Endothelial cell of umbilical vein (primary cell): ENCODE results near the gene IFT27. TPM values are rescaled to one million over a fixed set of nuclear protein-coding genes. Genes with fewer than 3 reads are reported as not detected.

ENCODE experiments used
- BruUV-seq: library from RNA; stranded (reverse); fragments of 400-500 nt; replicated peaks from 2 replicates; lab custom pipeline; 2021; lab: Mats Ljungman, UMichigan
- CTCF ChIA-PET: fragments of 300-600, 350-600 bp; sonication (Branson Sonifier 250); formaldehyde crosslinking; loops from one replicate; lab custom pipeline; 2021; ENCODE audit warnings: antibody characterized with exemption, inconsistent platforms; lab: Charles Lee
- POLR2A ChIA-PET: fragments of 300-600, 350-600 bp; sonication (Branson Sonifier 250); formaldehyde crosslinking; loops from one replicate; lab custom pipeline; 2021; ENCODE audit warnings: antibody characterized with exemption, inconsistent platforms; lab: Charles Lee
- DNase-seq: peaks from one replicate; pipeline ENCODE4 v3.0.0-alpha.2; 2011; ENCODE audit warnings: low read depth, low spot score
- FAIRE-seq: peaks from 2 replicates; lab custom pipeline; 2011; peaks lifted over from hg19 to GRCh38; lab: Jason Lieb, UNC
- H2AFZ ChIP-seq: 2 replicates; pipeline ENCODE4 v1.6.0; 2012; ENCODE audit warnings: low read depth, low read length, control low read depth, inconsistent platforms
- H3K27ac ChIP-seq: 2 replicates; pipeline ENCODE4 v1.5.1; 2011; ENCODE audit warnings: low read depth, mild to moderate bottlenecking, control low read depth, low read length, moderate library complexity; ENCODE audit not compliant: insufficient read depth
- H3K27me3 ChIP-seq, 2 experiments: 2 replicates each; pipeline versions ENCODE4 v1.6.0 to v1.6.1; 2011; ENCODE audit warnings: low read length in 2 of 2, mixed read lengths in 1 of 2; ENCODE audit not compliant: control insufficient read depth in 2 of 2, insufficient read depth in 2 of 2
- H3K36me3 ChIP-seq, 2 experiments: 2 replicates in 1 of 2; 3 replicates in 1 of 2; pipeline ENCODE4 v1.5.1; 2011; ENCODE audit warnings: low read length in 2 of 2, mild to moderate bottlenecking in 1 of 2, moderate library complexity in 1 of 2; ENCODE audit not compliant: control insufficient read depth in 2 of 2, insufficient read depth in 2 of 2; ENCODE audit errors: extremely low read depth in 1 of 2
- H3K4me1 ChIP-seq: 3 replicates; pipeline ENCODE4 v1.5.1; 2011; ENCODE audit warnings: mild to moderate bottlenecking, low read length; ENCODE audit not compliant: control insufficient read depth, insufficient read depth; ENCODE audit errors: extremely low read depth
- H3K4me2 ChIP-seq: 2 replicates; pipeline ENCODE4 v1.6.1; 2011; ENCODE audit warnings: low read length, control low read depth, mixed read lengths; ENCODE audit not compliant: insufficient read depth
- H3K4me3 ChIP-seq, 3 experiments: fragments of 200-600 bp in 1 of 3; sonication (generic), shearing (Covaris generic) in 1 of 3; replicated peaks in 1 of 3; 2 replicates each; pipeline ENCODE4 v1.5.1; 2011 to 2016; ENCODE audit warnings: control low read depth in 3 of 3, low read length in 3 of 3, mild to moderate bottlenecking in 2 of 3, inconsistent platforms in 1 of 3, low read depth in 1 of 3, moderate library complexity in 1 of 3; ENCODE audit not compliant: insufficient read depth in 1 of 3
- H3K79me2 ChIP-seq: 2 replicates; pipeline ENCODE4 v1.6.0; 2012; ENCODE audit warnings: low read length, inconsistent platforms; ENCODE audit not compliant: control insufficient read depth, insufficient read depth
- H3K9ac ChIP-seq: replicated peaks from 2 replicates; pipeline ENCODE3; 2011; ENCODE audit warnings: low read length, control low read depth; ENCODE audit not compliant: insufficient read depth; ENCODE audit errors: extremely low read depth
- H3K9me1 ChIP-seq: replicated peaks from 3 replicates; pipeline ENCODE4 v1.6.0; 2011; ENCODE audit warnings: mild to moderate bottlenecking, low read length; ENCODE audit not compliant: control insufficient read depth, insufficient read depth; ENCODE audit errors: extremely low read depth
- H3K9me3 ChIP-seq: replicated peaks from 2 replicates; pipeline ENCODE4 v1.5.1; 2012; ENCODE audit warnings: low read length, inconsistent platforms; ENCODE audit not compliant: control insufficient read depth, insufficient read depth
- H4K20me1 ChIP-seq: replicated peaks from 2 replicates; pipeline ENCODE3; 2011; ENCODE audit warnings: mild to moderate bottlenecking, low read length; ENCODE audit not compliant: control insufficient read depth, insufficient read depth; ENCODE audit errors: extremely low read depth
- EZH2 ChIP-seq: IDR thresholded peaks from 2 replicates; pipeline ENCODE4 v1.6.1; 2012; ENCODE audit warnings: borderline replicate concordance, low read depth, mild to moderate bottlenecking, moderate library complexity, low read length, inconsistent platforms; ENCODE audit not compliant: severe bottlenecking
- FOS ChIP-seq: IDR thresholded peaks from 2 replicates; pipeline ENCODE4 v1.6.1; 2011; ENCODE audit warnings: mild to moderate bottlenecking, low read length, moderate library complexity, borderline replicate concordance; ENCODE audit not compliant: insufficient read depth
- GATA2 ChIP-seq: IDR thresholded peaks from 2 replicates; pipeline ENCODE4 v1.7.0; 2011; ENCODE audit warnings: low read depth, mild to moderate bottlenecking, moderate library complexity, mixed read lengths, low read length; ENCODE audit not compliant: insufficient read length, insufficient read depth
- JUN ChIP-seq: IDR thresholded peaks from 2 replicates; pipeline ENCODE4 v1.6.1; 2011; ENCODE audit warnings: borderline replicate concordance, low read depth; ENCODE audit not compliant: insufficient read length, insufficient read depth
- MYC ChIP-seq: IDR thresholded peaks from one replicate; pipeline ENCODE4 v1.6.1; 2011; ENCODE audit warnings: mild to moderate bottlenecking, low read depth, low read length
- POLR2A ChIP-seq: IDR thresholded peaks from 2 replicates; pipeline ENCODE4 v1.6.1; 2012; ENCODE audit warnings: low read depth, mild to moderate bottlenecking, control low read depth, low read length
- POLR2AphosphoS5 ChIP-seq: IDR thresholded peaks from 2 replicates; pipeline ENCODE4 v1.6.1; 2012; ENCODE audit warnings: low read depth, mild to moderate bottlenecking, control low read depth, low read length, moderate library complexity; ENCODE audit not compliant: insufficient read depth
- dilution Hi-C: fragments of 300-500 bp; cut with MboI; formaldehyde crosslinking; loops from one replicate; pipeline ENCODE4 v1.15.0; 2019; ENCODE audit warnings: low sequenced_read_pairs; ENCODE audit not compliant: extremely low pct_ligation_motif_present
- intact Hi-C: fragments of 100-400 bp; cut with micrococcal nuclease; formaldehyde crosslinking; loops from one replicate; pipeline ENCODE4 v1.10.0; 2022
- polyA plus RNA-seq, 4 experiments: library from polyadenylated mRNA; depleted of rRNA in 3 of 4; stranded (reverse) in 3 of 4; unstranded in 1 of 4; fragments of >200 nt; gene quantifications; 2 replicates each; pipeline versions ENCODE4 v1.2.1 to v1.2.3, GENCODE V29; 2011 to 2012; ENCODE audit warnings: missing spikeins in 1 of 4
- total RNA-seq: library from RNA; stranded (reverse); gene quantifications from 2 replicates; pipeline ENCODE4 v1.2.3, GENCODE V29; 2021
- TF ChIP-seq, protein P1 (sequence below), 2 donors: IDR thresholded peaks; 1 replicate in 1 of 2; 2 replicates in 1 of 2; pipeline ENCODE4 v1.5.1; 2011; ENCODE audit warnings: low read length in 2 of 2, mild to moderate bottlenecking in 2 of 2, moderate library complexity in 2 of 2, control low read depth in 1 of 2, inconsistent platforms in 1 of 2, low read depth in 1 of 2; ENCODE audit not compliant: insufficient read depth in 1 of 2; ENCODE audit errors: extremely low read depth in 1 of 2
- TF ChIP-seq, protein P2 (sequence below): IDR thresholded peaks from 2 replicates; pipeline ENCODE4 v1.6.1; 2011; ENCODE audit not compliant: insufficient read depth, insufficient read length

Gene IFT27
- total and polyA plus RNA-seq, 2 donors (not counting 3 experiments of a cell fraction or from before 2014, with no cell fraction given) = 29.9 to 33.7 TPM

DNA sequence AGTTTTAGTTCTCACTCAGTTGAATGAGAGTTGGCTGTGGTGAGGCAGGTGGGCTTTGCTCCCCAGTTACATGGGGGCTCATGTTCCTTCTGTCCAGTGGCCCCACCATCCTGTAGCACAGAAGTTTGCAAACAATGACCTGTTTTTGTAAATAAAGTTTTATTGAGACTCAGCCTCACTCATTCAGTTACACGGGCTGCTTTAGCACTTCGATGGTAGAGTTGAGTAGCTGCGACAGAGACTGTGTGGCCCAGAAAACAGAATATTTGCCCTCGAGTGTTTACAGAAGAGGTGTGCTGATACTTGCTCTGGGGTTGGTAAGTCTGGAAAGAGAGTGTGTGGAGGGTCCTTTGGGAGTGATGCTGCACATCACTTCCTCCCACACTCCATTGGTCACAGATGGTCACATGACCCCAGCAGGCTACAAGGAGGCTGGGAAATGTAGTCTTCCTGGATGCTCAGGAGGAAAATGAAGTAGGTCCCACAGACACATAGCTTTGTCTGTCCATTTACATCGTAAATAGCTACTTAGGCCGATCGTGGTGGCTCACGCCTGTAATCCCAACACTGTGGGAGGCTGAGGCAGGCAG, 34.6 kb downstream of the IFT27 start:
- H3K9me1 ChIP-seq = no peaks in the 10 kb centered on the region
- H3K27me3 ChIP-seq = peaks cover 0 to 3% of the 10 kb centered on the region in 2 experiments
- H4K20me1 ChIP-seq = no peaks in the 10 kb centered on the region
- dilution Hi-C loops (no loop called here), intact Hi-C loops (no loop called here)
- TF ChIP-seq, protein P1, sequence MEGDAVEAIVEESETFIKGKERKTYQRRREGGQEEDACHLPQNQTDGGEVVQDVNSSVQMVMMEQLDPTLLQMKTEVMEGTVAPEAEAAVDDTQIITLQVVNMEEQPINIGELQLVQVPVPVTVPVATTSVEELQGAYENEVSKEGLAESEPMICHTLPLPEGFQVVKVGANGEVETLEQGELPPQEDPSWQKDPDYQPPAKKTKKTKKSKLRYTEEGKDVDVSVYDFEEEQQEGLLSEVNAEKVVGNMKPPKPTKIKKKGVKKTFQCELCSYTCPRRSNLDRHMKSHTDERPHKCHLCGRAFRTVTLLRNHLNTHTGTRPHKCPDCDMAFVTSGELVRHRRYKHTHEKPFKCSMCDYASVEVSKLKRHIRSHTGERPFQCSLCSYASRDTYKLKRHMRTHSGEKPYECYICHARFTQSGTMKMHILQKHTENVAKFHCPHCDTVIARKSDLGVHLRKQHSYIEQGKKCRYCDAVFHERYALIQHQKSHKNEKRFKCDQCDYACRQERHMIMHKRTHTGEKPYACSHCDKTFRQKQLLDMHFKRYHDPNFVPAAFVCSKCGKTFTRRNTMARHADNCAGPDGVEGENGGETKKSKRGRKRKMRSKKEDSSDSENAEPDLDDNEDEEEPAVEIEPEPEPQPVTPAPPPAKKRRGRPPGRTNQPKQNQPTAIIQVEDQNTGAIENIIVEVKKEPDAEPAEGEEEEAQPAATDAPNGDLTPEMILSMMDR (IDR thresholded peaks at IDR 0.05; ENCODE audit: extremely low read depth in 1 of 2, insufficient read depth in 1 of 2, low read depth in 1 of 2, low read length in 2 of 2) = no peak
- TF ChIP-seq GATA2 = no peak
- TF ChIP-seq, protein P2, sequence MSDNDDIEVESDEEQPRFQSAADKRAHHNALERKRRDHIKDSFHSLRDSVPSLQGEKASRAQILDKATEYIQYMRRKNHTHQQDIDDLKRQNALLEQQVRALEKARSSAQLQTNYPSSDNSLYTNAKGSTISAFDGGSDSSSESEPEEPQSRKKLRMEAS = no peak
- TF ChIP-seq POLR2A = no peak
- TF ChIP-seq JUN = no peak
- TF ChIP-seq MYC = no peak
- TF ChIP-seq EZH2 = no peak
- TF ChIP-seq POLR2AphosphoS5 = no peak
- no peak for TF ChIP-seq FOS
- ChIA-PET CTCF (interaction anchor here (0.8 to 1.5 kb wide), 3 partner anchors 15 to 115 kb away, joined by 3 to 4 read pairs (median 3); no protein-coding TSS in a partner anchor), POLR2A (no interaction called here)
- no peaks in the 10 kb centered on the region for H3K79me2 ChIP-seq
- H3K9ac ChIP-seq = no peak overlapping the region
- no peak overlapping the region for H3K4me2 ChIP-seq
- H3K4me1 ChIP-seq = no peaks in the 10 kb centered on the region
- H3K9me3 ChIP-seq = no peaks in the 10 kb centered on the region
- no peak overlapping the region for H2AFZ ChIP-seq
- no peak for DNase-seq
- BruUV-seq = no TSS peak
- no peaks in the 10 kb centered on the region for H3K36me3 ChIP-seq
- H3K4me3 ChIP-seq = no peak overlapping the region
- FAIRE-seq = no peak
- H3K27ac ChIP-seq = no peak overlapping the region
